Progenitor cell of endocrine pancreas (in vitro differentiated cells): Measurements from ENCODE around the gene FHAD1. TPM values are rescaled to one million over a fixed set of nuclear protein-coding genes. Genes with fewer than 3 reads are reported as not detected.

Source experiments
- DNase-seq: peaks from one replicate; pipeline ENCODE4 v3.0.0; 2021; ENCODE audit warnings: low spot score; ENCODE audit not compliant: unreplicated experiment
- H3K27ac Mint-ChIP-seq: 2 replicates; pipeline ENCODE4 v1.8.0; 2021; ENCODE audit warnings: mild to moderate bottlenecking, moderate library complexity, mixed read lengths
- H3K27me3 Mint-ChIP-seq: 2 replicates; pipeline ENCODE4 v1.8.0; 2021; ENCODE audit warnings: mixed read lengths
- H3K36me3 Mint-ChIP-seq: 2 replicates; pipeline ENCODE4 v1.8.0; 2022; ENCODE audit warnings: mixed read lengths; ENCODE audit not compliant: insufficient read depth
- H3K4me1 Mint-ChIP-seq: 2 replicates; pipeline ENCODE4 v1.8.0; 2021; ENCODE audit warnings: low read depth, mixed read lengths
- H3K4me3 Mint-ChIP-seq: 2 replicates; pipeline ENCODE4 v1.8.0; 2021; ENCODE audit warnings: low read depth, mild to moderate bottlenecking, moderate library complexity, mixed read lengths
- H3K9me3 Mint-ChIP-seq: 2 replicates; pipeline ENCODE4 v1.8.0; 2021; ENCODE audit warnings: low read depth, mixed read lengths
- total RNA-seq: library from RNA; stranded (reverse); gene quantifications from 2 replicates; pipeline ENCODE4 v1.2.1, GENCODE V29; 2021
- TF ChIP-seq, protein P1 (sequence below): fragments of 200-600 bp; sonication (generic); IDR thresholded peaks from one replicate; pipeline ENCODE4 v1.5.0; 2021; ENCODE audit warnings: antibody characterized with exemption, mild to moderate bottlenecking; ENCODE audit not compliant: unreplicated experiment

FHAD1 gene
- total RNA-seq, 1 donor from 2014 or later: 5.0 TPM

GRCh38 chr1:15442119-15442518 is 195.1 kb downstream of the FHAD1 start:
- H3K27ac Mint-ChIP-seq: no peak overlapping the region
- no peak overlapping the region for H3K4me3 Mint-ChIP-seq
- peaks cover 3% of the 10 kb centered on the region for H3K4me1 Mint-ChIP-seq
- H3K36me3 Mint-ChIP-seq: no peaks in the 10 kb centered on the region
- peaks cover 5% of the 10 kb centered on the region for H3K27me3 Mint-ChIP-seq
- no peak for DNase-seq
- TF ChIP-seq, protein P1, sequence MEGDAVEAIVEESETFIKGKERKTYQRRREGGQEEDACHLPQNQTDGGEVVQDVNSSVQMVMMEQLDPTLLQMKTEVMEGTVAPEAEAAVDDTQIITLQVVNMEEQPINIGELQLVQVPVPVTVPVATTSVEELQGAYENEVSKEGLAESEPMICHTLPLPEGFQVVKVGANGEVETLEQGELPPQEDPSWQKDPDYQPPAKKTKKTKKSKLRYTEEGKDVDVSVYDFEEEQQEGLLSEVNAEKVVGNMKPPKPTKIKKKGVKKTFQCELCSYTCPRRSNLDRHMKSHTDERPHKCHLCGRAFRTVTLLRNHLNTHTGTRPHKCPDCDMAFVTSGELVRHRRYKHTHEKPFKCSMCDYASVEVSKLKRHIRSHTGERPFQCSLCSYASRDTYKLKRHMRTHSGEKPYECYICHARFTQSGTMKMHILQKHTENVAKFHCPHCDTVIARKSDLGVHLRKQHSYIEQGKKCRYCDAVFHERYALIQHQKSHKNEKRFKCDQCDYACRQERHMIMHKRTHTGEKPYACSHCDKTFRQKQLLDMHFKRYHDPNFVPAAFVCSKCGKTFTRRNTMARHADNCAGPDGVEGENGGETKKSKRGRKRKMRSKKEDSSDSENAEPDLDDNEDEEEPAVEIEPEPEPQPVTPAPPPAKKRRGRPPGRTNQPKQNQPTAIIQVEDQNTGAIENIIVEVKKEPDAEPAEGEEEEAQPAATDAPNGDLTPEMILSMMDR: no peak
- H3K9me3 Mint-ChIP-seq: no peaks in the 10 kb centered on the region

GRCh38 chr1:15442759-15443158 is 195.7 kb downstream of the FHAD1 start:
- TF ChIP-seq, protein P1: no peak
- Mint-ChIP-seq H3K4me1 (peaks cover 3% of the 10 kb centered on the region), H3K9me3 (no peaks in the 10 kb centered on the region), H3K4me3 (no peak overlapping the region), H3K27ac (no peak overlapping the region), H3K36me3 (no peaks in the 10 kb centered on the region), H3K27me3 (peaks cover 8% of the 10 kb centered on the region)
- no peak for DNase-seq

- TF ChIP-seq, protein P1: no peak
These were observed 196.3 kb downstream of the FHAD1 start for GRCh38 chr1:15443281-15443680.

GRCh38 chr1:15444468-15445389 is 197.7 kb downstream of the FHAD1 start:
- Mint-ChIP-seq H3K9me3 (no peaks in the 10 kb centered on the region), H3K36me3 (no peaks in the 10 kb centered on the region), H3K4me3 (no peak overlapping the region), H3K4me1 (peaks cover 2% of the 10 kb centered on the region), H3K27ac (no peak overlapping the region), H3K27me3 (peaks cover 8% of the 10 kb centered on the region)
- TF ChIP-seq, protein P1: no peak
- DNase-seq: no peak

More at GRCh38 chr1:15443281-15443680, 196.3 kb downstream of the FHAD1 start:
- Mint-ChIP-seq H3K4me1 (peaks cover 2% of the 10 kb centered on the region), H3K9me3 (no peaks in the 10 kb centered on the region), H3K4me3 (no peak overlapping the region), H3K27ac (no peak overlapping the region), H3K27me3 (peaks cover 8% of the 10 kb centered on the region), H3K36me3 (no peaks in the 10 kb centered on the region)
- DNase-seq: no peak

- peaks cover 2% of the 10 kb centered on the region for H3K4me1 Mint-ChIP-seq
- H3K27me3 Mint-ChIP-seq: peaks cover 8% of the 10 kb centered on the region
- H3K4me3 Mint-ChIP-seq: no peak overlapping the region
- DNase-seq: no peak
- H3K27ac Mint-ChIP-seq: no peak overlapping the region
- no peaks in the 10 kb centered on the region for H3K9me3 Mint-ChIP-seq
- H3K36me3 Mint-ChIP-seq: no peaks in the 10 kb centered on the region
- TF ChIP-seq, protein P1: no peak
These were observed 198.5 kb downstream of the FHAD1 start for GRCh38 chr1:15445390-15446122.
